ENCODE measurements around the gene PNPLA8. TPM values are rescaled to one million over a fixed set of nuclear protein-coding genes. Genes with fewer than 3 reads are reported as not detected.
"Not testable (repeated sequence)": the region's sequence is repeated elsewhere in the genome, so short reads cannot be mapped to it uniquely, and the experiment has no call there.

The PNPLA8 gene
- total RNA-seq, 1 donor from 2014 or later = 29.5 TPM

- H3K4me1 Mint-ChIP-seq (ENCODE audit: unreplicated experiment) = no peaks in the 10 kb centered on the region
- no peaks in the 10 kb centered on the region for H3K27me3 Mint-ChIP-seq (ENCODE audit: unreplicated experiment)
- H3K9me3 Mint-ChIP-seq (ENCODE audit: unreplicated experiment) = peaks cover 10% of the 10 kb centered on the region
- TF ChIP-seq CTCF (IDR thresholded peaks at IDR 0.05) = no peak
- no peak overlapping the region for H3K4me3 Mint-ChIP-seq (ENCODE audit: unreplicated experiment)
- peaks cover 21% of the 10 kb centered on the region for H3K36me3 Mint-ChIP-seq (ENCODE audit: unreplicated experiment)
- DNase-seq (ENCODE audit: extremely low spot score, unreplicated experiment) = no peak
- H3K27ac Mint-ChIP-seq (ENCODE audit: unreplicated experiment) = no peak overlapping the region
These were observed 31.7 kb upstream of the PNPLA8 start for GRCh38 chr7:108557617-108558016.

GRCh38 chr7:108557191-108557590 lies 31.3 kb upstream of the PNPLA8 start:
- no peaks in the 10 kb centered on the region for H3K4me1 Mint-ChIP-seq (ENCODE audit: unreplicated experiment)
- no peaks in the 10 kb centered on the region for H3K27me3 Mint-ChIP-seq (ENCODE audit: unreplicated experiment)
- no peak overlapping the region for H3K27ac Mint-ChIP-seq (ENCODE audit: unreplicated experiment)
- H3K36me3 Mint-ChIP-seq (ENCODE audit: unreplicated experiment) = peaks cover 18% of the 10 kb centered on the region
- H3K9me3 Mint-ChIP-seq (ENCODE audit: unreplicated experiment) = peaks cover 10% of the 10 kb centered on the region
- DNase-seq (ENCODE audit: extremely low spot score, unreplicated experiment) = no peak
- TF ChIP-seq CTCF (IDR thresholded peaks at IDR 0.05) = no peak
- no peak overlapping the region for H3K4me3 Mint-ChIP-seq (ENCODE audit: unreplicated experiment)

- not testable (repeated sequence) for H3K27me3 Mint-ChIP-seq (ENCODE audit: unreplicated experiment); H3K27ac Mint-ChIP-seq (ENCODE audit: unreplicated experiment); H3K4me3 Mint-ChIP-seq (ENCODE audit: unreplicated experiment); H3K4me1 Mint-ChIP-seq (ENCODE audit: unreplicated experiment); DNase-seq (ENCODE audit: extremely low spot score, unreplicated experiment)
- peaks cover 17% of the 10 kb centered on the region for H3K36me3 Mint-ChIP-seq (ENCODE audit: unreplicated experiment)
- peaks cover 10% of the 10 kb centered on the region for H3K9me3 Mint-ChIP-seq (ENCODE audit: unreplicated experiment)
These were observed 30.7 kb upstream of the PNPLA8 start for GRCh38 chr7:108556665-108557064.

- H3K36me3 Mint-ChIP-seq (ENCODE audit: unreplicated experiment); H3K9me3 Mint-ChIP-seq (ENCODE audit: unreplicated experiment); DNase-seq (ENCODE audit: extremely low spot score, unreplicated experiment); H3K27me3 Mint-ChIP-seq (ENCODE audit: unreplicated experiment); H3K4me3 Mint-ChIP-seq (ENCODE audit: unreplicated experiment); H3K4me1 Mint-ChIP-seq (ENCODE audit: unreplicated experiment); H3K27ac Mint-ChIP-seq (ENCODE audit: unreplicated experiment): not testable (repeated sequence)
These were observed 22.4 kb upstream of the PNPLA8 start for GRCh38 chr7:108548141-108548896.

- Mint-ChIP-seq H3K27ac (ENCODE audit: unreplicated experiment) (no peak overlapping the region), H3K4me1 (ENCODE audit: unreplicated experiment) (no peaks in the 10 kb centered on the region), H3K9me3 (ENCODE audit: unreplicated experiment) (no peaks in the 10 kb centered on the region), H3K4me3 (ENCODE audit: unreplicated experiment) (no peak overlapping the region), H3K27me3 (ENCODE audit: unreplicated experiment) (peaks cover 2% of the 10 kb centered on the region), H3K36me3 (ENCODE audit: unreplicated experiment) (no peaks in the 10 kb centered on the region)
- no peak for DNase-seq (ENCODE audit: extremely low spot score, unreplicated experiment)
- TF ChIP-seq CTCF (IDR thresholded peaks at IDR 0.05) = no peak
These were observed 15.5 kb upstream of the PNPLA8 start for GRCh38 chr7:108541478-108541877.

GRCh38 chr7:108538685-108539084 lies 12.8 kb upstream of the PNPLA8 start:
- H3K4me3 Mint-ChIP-seq (ENCODE audit: unreplicated experiment) = not testable (repeated sequence)

GRCh38 chr7:108538236-108538635 lies 12.3 kb upstream of the PNPLA8 start:
- not testable (repeated sequence) for H3K4me3 Mint-ChIP-seq (ENCODE audit: unreplicated experiment); H3K27me3 Mint-ChIP-seq (ENCODE audit: unreplicated experiment); H3K36me3 Mint-ChIP-seq (ENCODE audit: unreplicated experiment); DNase-seq (ENCODE audit: extremely low spot score, unreplicated experiment); H3K27ac Mint-ChIP-seq (ENCODE audit: unreplicated experiment); H3K4me1 Mint-ChIP-seq (ENCODE audit: unreplicated experiment); H3K9me3 Mint-ChIP-seq (ENCODE audit: unreplicated experiment)

More at GRCh38 chr7:108538685-108539084, 12.8 kb upstream of the PNPLA8 start:
- not testable (repeated sequence) for H3K4me1 Mint-ChIP-seq (ENCODE audit: unreplicated experiment); H3K36me3 Mint-ChIP-seq (ENCODE audit: unreplicated experiment); H3K27ac Mint-ChIP-seq (ENCODE audit: unreplicated experiment); DNase-seq (ENCODE audit: extremely low spot score, unreplicated experiment); H3K9me3 Mint-ChIP-seq (ENCODE audit: unreplicated experiment); H3K27me3 Mint-ChIP-seq (ENCODE audit: unreplicated experiment)
